Pancreas (tissue), 10 donors: ENCODE measurements around the gene SLAMF6. TPM values are rescaled to one million over a fixed set of nuclear protein-coding genes. Genes with fewer than 3 reads are reported as not detected.
"Not testable (repeated sequence)": the region's sequence is repeated elsewhere in the genome, so short reads cannot be mapped to it uniquely, and the experiment has no call there.

Experiments used
- ATAC-seq, 4 donors: fragments of 200-7000 bp; cut with Tn5 transposase; one replicate each; pipeline versions ENCODE4 v1.8.0 to v1.9.1; 2020; ENCODE audit warnings: mild to moderate bottlenecking in 4 of 4, moderate library complexity in 4 of 4
- DNase-seq, 6 donors: peaks; one replicate each; pipeline ENCODE4 v3.0.0-alpha.2; 2020
- FAIRE-seq: peaks from 2 replicates; lab custom pipeline; 2012; peaks lifted over from hg19 to GRCh38; lab: Jason Lieb, UNC
- H3K27ac ChIP-seq, 4 donors: fragments of 200-600 bp; sonication (generic); 1 replicate in 3 of 4; 2 replicates in 1 of 4; pipeline versions ENCODE4 v1.5.0 to v1.8.0; 2020
- H3K27me3 ChIP-seq, 4 donors: fragments of 200-600 bp; one replicate each; pipeline ENCODE4 v1.8.0; 2021
- H3K36me3 ChIP-seq, 3 donors: fragments of 200-600 bp; sonication (generic) in 1 of 3; one replicate each; pipeline versions ENCODE4 v1.5.0 to v1.8.0; 2020 to 2021
- H3K4me1 ChIP-seq, 3 donors: fragments of 200-600 bp; one replicate each; pipeline ENCODE4 v1.8.0; 2021
- H3K4me3 ChIP-seq, 4 donors: fragments of 200-600 bp; sonication (generic) in 2 of 4; one replicate each; pipeline versions ENCODE4 v1.5.0 to v1.8.0; 2020 to 2021
- H3K9me3 ChIP-seq, 4 donors: fragments of 200-600 bp; one replicate each; pipeline ENCODE4 v1.8.0; 2021
- CTCF ChIP-seq, 4 donors: fragments of 200-600 bp; sonication (generic) in 3 of 4; IDR thresholded peaks; one replicate each; pipeline versions ENCODE4 v1.5.0 to v1.8.0; 2021; ENCODE audit warnings: antibody characterized with exemption in 4 of 4
- WGBS, 2 donors: extraction: QIAGEN DNeasy Blood & Tissue Kit; methylation state at CpG; one replicate each; pipeline ENCODE4 v1.1.7; 2013; 5-methylcytosine and 5-hydroxymethylcytosine counted together
- intact Hi-C, 3 donors: fragments of 100-400 bp; cut with DNase I; formaldehyde crosslinking; loops; one replicate each; pipeline versions ENCODE4 v1.11.1 to v1.14.2; 2022
- polyA plus RNA-seq, 2 donors: library from polyadenylated mRNA; stranded (reverse); fragments of 200-250 nt; gene quantifications; one replicate each; pipeline ENCODE4 v1.2.3, GENCODE V29; 2013
- total RNA-seq, 6 donors: library from RNA; stranded (reverse); fragmentation: NEBNext Ultra II Directional in 4 of 6; extraction: Animal tissue kit (Norgen Biotek cat#: 25700) in 4 of 6; gene quantifications; one replicate each; pipeline versions ENCODE4 v1.2.1 to v1.2.4, GENCODE V29; 2021 to 2023
- donor health status: healthy with polysubstance abuse.
- donor health status: DM: no; HTN: no; CAD: no; lungs with moderate emphysema.
- donor health status: DM: no; HTN: no; CAD: no.
- donor health status: control.
- donor health status: control.
- donor health status: Bipolar disorder and iron deficiency.
- donor health status: DM: yes; HTN: yes; CAD: no.
- donor health status: DM: no; HTN: no; CAD: no.
- donor health status: DM: no; HTN: no; CAD: no.
- donor health status: DM: yes; HTN: yes; CAD: no.

Gene SLAMF6
- total and polyA plus RNA-seq, 8 donors: 0.04 to 0.81 (median 0.20) TPM

GRCh38 chr1:160539684-160539989 is 16.6 kb upstream of the SLAMF6 start:
- no peak for TF ChIP-seq CTCF (IDR thresholded peaks at IDR 0.05)
- DNase-seq: no peak
- intact Hi-C loops: no loop called here
- Histone ChIP-seq H3K36me3 (no peaks in the 10 kb centered on the region), H3K9me3 (no peaks in the 10 kb centered on the region), H3K4me1 (peaks cover 46 to 61% (median 55%) of the 10 kb centered on the region in 3 donors), H3K27ac (peak overlapping the region; percentile 29 to 84 (median 63)), H3K27me3 (no peaks in the 10 kb centered on the region), H3K4me3 (peak overlapping the region in 2 of 4 donors; percentile 7 to 9)
- no peak for FAIRE-seq
- 15 to 18% methylated on average over 6 of the region's 6 CpGs for WGBS, 2 donors
- peak in 2 of 4 donors; percentile 4 to 5 for ATAC-seq

- FAIRE-seq (no peak), DNase-seq (peak in 3 of 6 donors; percentile 58 to 72 (median 66)), ATAC-seq (peak; percentile 75 to 82 (median 81))
- Histone ChIP-seq H3K36me3 (no peaks in the 10 kb centered on the region), H3K27me3 (no peaks in the 10 kb centered on the region), H3K4me1 (peaks cover 46 to 61% (median 55%) of the 10 kb centered on the region in 3 donors), H3K9me3 (no peaks in the 10 kb centered on the region), H3K4me3 (peak overlapping the region in 2 of 4 donors; percentile 7 to 8), H3K27ac (peak overlapping the region; percentile 29 to 84 (median 63))
- 13 to 14% methylated on average over 5 of the region's 5 CpGs for WGBS, 2 donors
- TF ChIP-seq CTCF (IDR thresholded peaks at IDR 0.05): no peak
- intact Hi-C loops: no loop called here
These were observed 16.1 kb upstream of the SLAMF6 start for GRCh38 chr1:160538985-160539651.

GRCh38 chr1:160537714-160538665 is 14.9 kb upstream of the SLAMF6 start:
- DNase-seq: no peak
- ATAC-seq: no peak
- Histone ChIP-seq H3K36me3 (no peaks in the 10 kb centered on the region), H3K27ac (peak overlapping the region; percentile 29 to 84 (median 63)), H3K9me3 (no peaks in the 10 kb centered on the region), H3K27me3 (no peaks in the 10 kb centered on the region), H3K4me1 (peaks cover 39 to 55% (median 50%) of the 10 kb centered on the region in 3 donors), H3K4me3 (no peak overlapping the region)
- TF ChIP-seq CTCF (IDR thresholded peaks at IDR 0.05): no peak
- intact Hi-C loops: no loop called here
- WGBS, 2 donors: 60 to 64% methylated on average over 8 of the region's 8 CpGs
- no peak for FAIRE-seq

GRCh38 chr1:160534823-160535605 is 12.0 kb upstream of the SLAMF6 start:
- Histone ChIP-seq H3K4me3 (no peak overlapping the region), H3K36me3 (no peaks in the 10 kb centered on the region), H3K27ac (no peak overlapping the region), H3K4me1 (peaks cover 9 to 25% (median 22%) of the 10 kb centered on the region in 3 donors), H3K9me3 (no peaks in the 10 kb centered on the region), H3K27me3 (no peaks in the 10 kb centered on the region)
- intact Hi-C loops: no loop called here
- TF ChIP-seq CTCF (IDR thresholded peaks at IDR 0.05): no peak
- DNase-seq: no peak
- no peak for ATAC-seq
- no peak for FAIRE-seq
- 71 to 83% methylated on average over 3 of the region's 3 CpGs for WGBS, 2 donors

GRCh38 chr1:160532557-160532813 is 9.4 kb upstream of the SLAMF6 start:
- FAIRE-seq, intact Hi-C loops: not testable (repeated sequence)

GRCh38 chr1:160531809-160532556 is 8.9 kb upstream of the SLAMF6 start:
- H3K4me3 ChIP-seq, ATAC-seq, intact Hi-C loops, H3K27me3 ChIP-seq, H3K27ac ChIP-seq, H3K36me3 ChIP-seq, FAIRE-seq, H3K9me3 ChIP-seq: not testable (repeated sequence)
- peaks cover 0 to 11% (median 6%) of the 10 kb centered on the region in 3 donors for H3K4me1 ChIP-seq
- WGBS, 2 donors: 95 to 96% methylated on average over 28 to 29 of the region's 29 CpGs
- DNase-seq: peak in 1 of 6 donors; percentile 66

More at GRCh38 chr1:160532557-160532813, 9.4 kb upstream of the SLAMF6 start:
- H3K27me3 ChIP-seq, ATAC-seq, H3K27ac ChIP-seq, H3K4me3 ChIP-seq, H3K9me3 ChIP-seq, H3K36me3 ChIP-seq, DNase-seq: not testable (repeated sequence)
- H3K4me1 ChIP-seq: peaks cover 0 to 11% (median 7%) of the 10 kb centered on the region in 3 donors
- 92 to 93% methylated on average over 5 of the region's 5 CpGs for WGBS, 2 donors

- WGBS, 2 donors: 86% methylated on average over 7 of the region's 7 CpGs
These were observed 6.4 kb upstream of the SLAMF6 start for GRCh38 chr1:160529401-160529952.

More at GRCh38 chr1:160529401-160529952, 6.4 kb upstream of the SLAMF6 start:
- H3K9me3 ChIP-seq, H3K27ac ChIP-seq, FAIRE-seq, H3K36me3 ChIP-seq, H3K27me3 ChIP-seq, ATAC-seq, H3K4me3 ChIP-seq, DNase-seq, H3K4me1 ChIP-seq, intact Hi-C loops: not testable (repeated sequence)
